Breast epithelium (tissue), 4 donors: ENCODE data around the gene PCSK7. TPM values are rescaled to one million over a fixed set of nuclear protein-coding genes. Genes with fewer than 3 reads are reported as not detected.
"Not testable (repeated sequence)": the region's sequence is repeated elsewhere in the genome, so short reads cannot be mapped to it uniquely, and the experiment has no call there.

Experiments
- DNase-seq, 2 donors: peaks; one replicate each; pipeline ENCODE4 v3.0.0-alpha.2; 2019; ENCODE audit warnings: low spot score in 2 of 2
- H3K27ac ChIP-seq, 2 donors: fragments of 200-600 bp; sonication (generic) in 1 of 2; one replicate each; pipeline ENCODE4 v1.5.1; 2016 to 2019; ENCODE audit warnings: mild to moderate bottlenecking in 1 of 2
- H3K27me3 ChIP-seq, 2 donors: fragments of 200-600 bp; sonication (generic) in 1 of 2; one replicate each; pipeline versions ENCODE4 v1.5.1 to v1.6.0; 2017 to 2019; ENCODE audit warnings: control low read depth in 1 of 2, mild to moderate bottlenecking in 1 of 2
- H3K36me3 ChIP-seq: fragments of 200-600 bp; one replicate; pipeline ENCODE4 v1.5.1; 2019
- H3K4me1 ChIP-seq, 2 donors: fragments of 200-600 bp; sonication (generic); one replicate each; pipeline ENCODE4 v1.5.1; 2016 to 2019; ENCODE audit warnings: control low read depth in 1 of 2
- H3K4me3 ChIP-seq, 3 donors: fragments of 200-600 bp; sonication (generic); 1 replicate in 2 of 3; 2 replicates in 1 of 3; pipeline ENCODE4 v1.5.1; 2016 to 2019; ENCODE audit warnings: mild to moderate bottlenecking in 3 of 3, moderate library complexity in 2 of 3
- H3K9me3 ChIP-seq, 2 donors: fragments of 200-600 bp; sonication (generic) in 1 of 2; one replicate each; pipeline ENCODE4 v1.5.1; 2016 to 2019; ENCODE audit warnings: control low read depth in 1 of 2
- POLR2A ChIP-seq: fragments of 450-650 bp; IDR thresholded peaks from one replicate; pipeline ENCODE4 v1.6.1; 2016; ENCODE audit warnings: antibody characterized with exemption, mild to moderate bottlenecking, moderate library complexity
- POLR2AphosphoS5 ChIP-seq, 3 donors: sonication (generic); formaldehyde crosslinking; IDR thresholded peaks; one replicate each; pipeline ENCODE4 v1.6.1; 2017; ENCODE audit warnings: antibody characterized with exemption in 3 of 3
- intact Hi-C: fragments of 100-400 bp; cut with DNase I; formaldehyde crosslinking; loops from one replicate; pipeline ENCODE4 v1.15.1; 2023; ENCODE audit warnings: low total_unique reads
- total RNA-seq, 3 donors: library from RNA; depleted of rRNA; stranded (reverse); fragments of >200 nt; gene quantifications; one replicate each; pipeline ENCODE4 v1.1.0, GENCODE V29; 2016
- TF ChIP-seq, protein P1 (sequence below), 3 donors: fragments of 450-650 bp; IDR thresholded peaks; one replicate each; pipeline ENCODE4 v1.5.1; 2016 to 2017; ENCODE audit warnings: antibody characterized with exemption in 3 of 3, mild to moderate bottlenecking in 3 of 3, moderate library complexity in 3 of 3

The PCSK7 gene
- total RNA-seq, 3 donors from 2014 or later = 43.2 to 51.5 (median 44.2) TPM

DNA sequence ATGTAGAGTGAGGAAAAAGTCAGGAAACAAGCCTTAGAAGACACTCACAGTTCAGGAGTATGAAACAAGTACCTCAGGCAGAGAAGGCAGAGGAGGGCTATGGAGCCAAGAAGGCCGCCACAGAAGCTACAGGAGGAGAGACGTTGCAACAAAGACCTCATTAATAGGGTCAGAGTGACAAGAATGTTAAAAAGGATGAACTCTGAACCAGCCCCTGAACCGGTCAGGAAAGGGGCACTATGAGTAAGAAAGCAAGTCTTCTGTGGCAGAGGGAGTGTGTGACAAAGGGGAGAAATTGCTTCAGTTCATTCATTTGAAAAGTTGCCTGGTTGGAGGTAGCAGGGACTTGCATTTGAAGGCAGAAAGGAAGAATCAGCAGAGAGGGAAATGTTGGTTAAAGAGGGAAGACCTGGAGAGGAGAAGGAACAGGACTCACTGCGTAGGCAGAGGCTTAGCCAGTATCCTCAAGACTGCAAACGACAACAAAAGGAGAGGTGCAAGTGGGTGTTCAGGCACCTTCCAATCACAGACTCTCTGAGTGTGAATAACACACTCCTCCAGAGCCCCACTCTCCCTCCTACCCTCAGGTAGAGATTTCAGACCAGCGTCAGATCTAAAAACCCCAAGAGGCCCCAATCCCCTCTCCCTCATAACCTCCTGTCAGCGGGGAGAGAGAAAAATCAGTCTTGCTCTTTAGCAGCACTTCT lies 17.3 kb downstream of the PCSK7 start:
- intact Hi-C loops = no loop called here
- TF ChIP-seq, protein P1, sequence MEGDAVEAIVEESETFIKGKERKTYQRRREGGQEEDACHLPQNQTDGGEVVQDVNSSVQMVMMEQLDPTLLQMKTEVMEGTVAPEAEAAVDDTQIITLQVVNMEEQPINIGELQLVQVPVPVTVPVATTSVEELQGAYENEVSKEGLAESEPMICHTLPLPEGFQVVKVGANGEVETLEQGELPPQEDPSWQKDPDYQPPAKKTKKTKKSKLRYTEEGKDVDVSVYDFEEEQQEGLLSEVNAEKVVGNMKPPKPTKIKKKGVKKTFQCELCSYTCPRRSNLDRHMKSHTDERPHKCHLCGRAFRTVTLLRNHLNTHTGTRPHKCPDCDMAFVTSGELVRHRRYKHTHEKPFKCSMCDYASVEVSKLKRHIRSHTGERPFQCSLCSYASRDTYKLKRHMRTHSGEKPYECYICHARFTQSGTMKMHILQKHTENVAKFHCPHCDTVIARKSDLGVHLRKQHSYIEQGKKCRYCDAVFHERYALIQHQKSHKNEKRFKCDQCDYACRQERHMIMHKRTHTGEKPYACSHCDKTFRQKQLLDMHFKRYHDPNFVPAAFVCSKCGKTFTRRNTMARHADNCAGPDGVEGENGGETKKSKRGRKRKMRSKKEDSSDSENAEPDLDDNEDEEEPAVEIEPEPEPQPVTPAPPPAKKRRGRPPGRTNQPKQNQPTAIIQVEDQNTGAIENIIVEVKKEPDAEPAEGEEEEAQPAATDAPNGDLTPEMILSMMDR (IDR thresholded peaks at IDR 0.05) = no peak
- TF ChIP-seq POLR2AphosphoS5 (IDR thresholded peaks at IDR 0.05) (no peak), POLR2A (no peak)
- Histone ChIP-seq H3K27me3 (no peaks in the 10 kb centered on the region), H3K4me3 (no peak overlapping the region), H3K4me1 (peaks cover 7 to 12% of the 10 kb centered on the region in 2 donors), H3K27ac (peak overlapping the region in 1 of 2 donors; percentile 38), H3K36me3 (no peaks in the 10 kb centered on the region), H3K9me3 (no peaks in the 10 kb centered on the region)
- no peak for DNase-seq

DNA sequence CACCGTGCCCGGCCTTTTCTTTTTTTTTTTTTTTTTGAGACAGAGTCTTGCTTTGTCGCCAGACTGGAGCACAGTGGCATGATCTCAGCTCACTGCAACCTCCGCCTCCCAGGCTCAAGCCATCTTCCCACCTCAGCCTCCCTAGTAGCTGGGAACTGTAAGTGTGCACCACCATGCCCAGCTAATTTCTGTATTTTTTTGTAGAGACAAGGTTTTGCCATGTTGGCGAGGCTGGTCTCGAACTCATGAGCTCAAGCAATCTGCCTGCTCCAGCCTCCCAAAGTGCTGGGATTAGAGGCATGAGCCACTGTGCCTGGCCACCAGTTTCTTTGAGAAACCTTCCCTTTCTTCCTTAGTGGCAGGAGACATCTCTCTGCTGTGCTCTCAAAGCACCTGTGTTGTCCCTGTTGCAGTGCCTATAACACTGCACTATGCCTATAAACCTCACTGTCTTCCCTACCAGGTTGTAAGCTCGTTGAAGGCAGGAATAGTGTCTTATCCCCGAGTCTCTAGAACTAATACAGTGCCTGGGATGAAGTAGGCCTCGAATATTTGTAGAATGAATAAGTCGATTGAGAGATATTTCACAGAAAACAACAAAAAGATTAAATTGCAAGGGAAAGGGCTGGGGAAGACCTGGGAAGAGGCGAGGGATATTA lies 19.0 kb downstream of the PCSK7 start:
- no peak overlapping the region for H3K27ac ChIP-seq
- intact Hi-C loops = no loop called here
- H3K4me1 ChIP-seq = peaks cover 0 to 4% of the 10 kb centered on the region in 2 donors
- H3K4me3 ChIP-seq = no peak overlapping the region
- no peaks in the 10 kb centered on the region for H3K27me3 ChIP-seq
- no peaks in the 10 kb centered on the region for H3K36me3 ChIP-seq
- TF ChIP-seq POLR2A (no peak), POLR2AphosphoS5 (IDR thresholded peaks at IDR 0.05) (no peak)
- no peaks in the 10 kb centered on the region for H3K9me3 ChIP-seq
- no peak for DNase-seq

DNA sequence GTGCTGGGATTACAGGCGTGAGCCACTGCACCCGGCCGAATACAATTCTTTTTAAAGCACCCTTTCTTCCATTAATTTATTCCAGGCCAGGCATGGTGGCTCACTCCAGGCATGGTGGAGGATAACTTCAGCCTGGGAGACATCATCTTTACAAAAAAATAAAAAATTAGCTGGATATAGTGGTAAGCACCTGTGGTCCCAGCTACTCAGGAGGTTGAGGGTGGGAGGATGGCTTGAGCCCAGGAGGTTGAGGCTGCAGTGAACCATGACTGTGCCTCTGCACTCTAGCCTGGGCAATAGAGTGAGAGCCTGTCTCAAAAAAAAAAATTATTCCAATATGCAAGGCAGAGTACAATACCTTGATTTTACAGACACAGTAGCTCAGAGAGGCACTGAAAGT lies 21.3 kb downstream of the PCSK7 start:
- Histone ChIP-seq H3K36me3 (no peaks in the 10 kb centered on the region), H3K27ac (no peak overlapping the region)
- TF ChIP-seq POLR2AphosphoS5 (IDR thresholded peaks at IDR 0.05) = peak in 1 of 3 donors; percentile 3
- no peak for TF ChIP-seq POLR2A

DNA sequence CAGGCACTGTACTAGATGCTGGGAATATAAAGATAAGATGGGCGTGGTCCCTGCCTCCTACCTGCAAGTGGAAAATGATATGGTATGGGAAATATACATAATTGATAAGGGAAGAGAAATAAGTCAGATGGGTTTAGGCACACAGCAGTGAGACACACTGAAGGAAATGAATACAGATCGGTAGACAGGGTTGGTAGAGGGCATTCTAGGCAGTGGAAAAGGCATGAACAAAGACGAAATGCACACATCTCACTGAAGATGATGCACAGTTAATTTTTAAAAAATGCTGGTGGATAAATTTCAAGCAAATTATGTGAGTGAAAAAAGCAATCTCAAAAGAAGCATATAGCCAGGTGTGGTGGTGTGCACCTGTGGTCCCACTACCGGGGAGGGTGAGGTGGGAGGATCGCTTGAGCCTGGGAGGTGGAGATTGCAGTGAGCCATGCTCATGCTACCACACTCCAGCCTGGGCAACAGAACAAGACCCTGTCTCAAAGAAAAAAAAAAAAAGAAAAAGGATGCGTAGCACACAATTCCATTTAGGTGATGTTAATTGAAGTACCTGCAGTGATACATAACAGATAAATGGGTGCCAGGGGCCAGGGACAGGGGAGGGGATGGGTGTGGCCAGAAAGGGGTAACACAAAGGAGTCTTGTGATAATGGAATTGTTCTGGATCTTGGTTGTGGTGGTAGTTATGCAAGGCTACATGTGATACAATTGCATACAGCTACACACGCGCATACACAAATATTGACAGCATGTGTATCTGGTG lies 22.3 kb downstream of the PCSK7 start:
- DNase-seq, intact Hi-C loops, H3K4me3 ChIP-seq, H3K27ac ChIP-seq, H3K9me3 ChIP-seq, H3K4me1 ChIP-seq, H3K27me3 ChIP-seq, H3K36me3 ChIP-seq: not testable (repeated sequence)
- peak; percentile 71 to 73 (median 73) for TF ChIP-seq POLR2AphosphoS5 (IDR thresholded peaks at IDR 0.05)

More for the DNA sequence above, 21.3 kb downstream of the PCSK7 start:
- H3K9me3 ChIP-seq = no peaks in the 10 kb centered on the region
- DNase-seq = no peak
- no peak overlapping the region for H3K4me3 ChIP-seq
- no peaks in the 10 kb centered on the region for H3K27me3 ChIP-seq
- intact Hi-C loops = no loop called here
- H3K4me1 ChIP-seq = no peaks in the 10 kb centered on the region

DNA sequence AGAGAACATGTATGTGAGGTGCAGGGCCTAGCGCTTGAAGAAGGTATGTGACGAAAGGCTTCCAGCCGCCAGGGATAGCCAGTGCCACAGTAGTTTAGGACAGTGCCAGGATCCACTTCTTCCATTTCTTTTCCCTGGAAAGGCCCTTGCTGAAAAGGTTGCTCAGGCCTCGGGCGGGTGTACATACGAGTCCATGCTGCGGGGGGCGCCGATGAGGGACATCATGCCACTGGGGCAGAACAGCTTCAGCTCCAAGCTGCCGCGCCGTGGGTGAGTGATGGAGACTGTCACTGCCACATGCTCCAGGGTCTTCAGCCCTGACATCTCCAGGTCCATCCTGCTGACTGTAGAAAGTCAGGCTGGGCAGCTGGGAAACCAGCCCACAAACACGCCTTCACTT lies 23.2 kb downstream of the PCSK7 start:
- peak; percentile 57 to 87 (median 74) for TF ChIP-seq POLR2AphosphoS5 (IDR thresholded peaks at IDR 0.05)
- intact Hi-C loops, H3K4me1 ChIP-seq, H3K27ac ChIP-seq, H3K36me3 ChIP-seq, H3K4me3 ChIP-seq, DNase-seq, H3K9me3 ChIP-seq, H3K27me3 ChIP-seq: not testable (repeated sequence)

DNA sequence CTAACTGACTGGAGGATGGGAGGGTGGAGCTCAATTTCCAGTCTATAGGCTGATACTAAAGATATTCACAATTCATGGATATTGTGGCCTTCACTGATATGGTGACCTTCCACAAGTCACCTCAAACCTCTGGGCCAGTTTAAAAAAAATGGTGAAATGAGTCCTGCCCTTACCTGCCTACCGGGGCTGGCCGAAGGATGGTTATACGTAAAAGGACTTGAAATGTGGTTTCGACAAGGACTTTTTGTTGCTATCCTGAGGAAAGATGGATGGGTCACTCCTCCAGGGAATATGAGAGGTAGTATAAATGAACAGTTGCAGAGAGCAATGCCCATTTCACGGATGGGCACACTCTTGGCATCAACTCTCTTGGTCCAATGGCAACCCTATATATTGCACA lies 24.4 kb downstream of the PCSK7 start:
- H3K27me3 ChIP-seq, H3K9me3 ChIP-seq, DNase-seq, intact Hi-C loops, H3K4me1 ChIP-seq, H3K36me3 ChIP-seq, H3K27ac ChIP-seq, H3K4me3 ChIP-seq: not testable (repeated sequence)

DNA sequence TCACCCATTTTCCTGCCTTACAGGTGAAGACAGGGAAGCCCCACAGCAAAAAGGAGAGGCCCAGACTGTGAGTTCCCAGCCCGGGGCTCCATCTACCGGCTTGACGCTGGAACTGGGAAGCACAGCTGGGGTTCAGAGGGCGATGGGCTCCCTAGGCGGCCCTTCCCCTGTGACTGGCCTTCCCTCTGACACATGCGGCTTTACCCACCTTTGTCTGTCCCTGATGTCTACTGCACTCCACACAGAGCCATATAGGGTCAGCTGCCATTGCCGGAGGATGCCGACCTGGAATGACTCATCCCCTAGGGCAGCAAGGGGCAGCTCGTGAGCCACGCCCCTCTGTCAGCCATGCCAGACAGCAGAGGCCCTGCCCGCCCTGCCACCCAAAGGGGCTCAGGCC lies 25.0 kb downstream of the PCSK7 start:
- H3K4me3 ChIP-seq, H3K9me3 ChIP-seq, H3K4me1 ChIP-seq, intact Hi-C loops, H3K36me3 ChIP-seq, H3K27ac ChIP-seq, DNase-seq, H3K27me3 ChIP-seq: not testable (repeated sequence)

DNA sequence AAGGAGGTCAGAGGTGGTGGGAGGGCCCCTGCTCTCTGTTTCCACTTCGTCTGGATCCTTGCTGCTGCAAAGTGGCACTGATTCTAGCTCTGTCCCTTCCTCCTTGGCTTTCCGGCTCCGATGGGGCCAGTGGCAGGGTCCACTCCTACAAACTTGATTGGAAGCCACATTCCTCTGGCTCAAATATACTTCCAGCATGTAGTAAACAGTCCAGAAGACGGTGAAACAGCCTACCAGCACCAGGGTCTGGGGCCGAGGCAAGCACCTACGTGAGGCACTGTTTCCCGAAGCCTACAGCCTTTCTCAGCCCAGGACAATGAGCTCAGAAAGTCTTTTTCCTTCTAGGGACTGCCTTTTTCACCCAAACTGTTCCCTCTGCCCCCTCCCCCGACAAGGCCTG lies 25.8 kb downstream of the PCSK7 start:
- H3K4me3 ChIP-seq, intact Hi-C loops, H3K27me3 ChIP-seq, H3K4me1 ChIP-seq, H3K36me3 ChIP-seq, H3K9me3 ChIP-seq: not testable (repeated sequence)
- peak in 1 of 2 donors; percentile 46 for DNase-seq
- H3K27ac ChIP-seq = peak overlapping the region in 1 of 2 donors; percentile 68
